Adrenal gland (tissue), 12 donors: ENCODE results near the gene ZNF281. TPM values are rescaled to one million over a fixed set of nuclear protein-coding genes. Genes with fewer than 3 reads are reported as not detected.
"Not testable (repeated sequence)": the region's sequence is repeated elsewhere in the genome, so short reads cannot be mapped to it uniquely, and the experiment has no call there.

ENCODE experiments used
- DNase-seq, 7 donors: peaks; one replicate each; pipeline ENCODE4 v3.0.0-alpha.2; 2019 to 2020
- H3K27ac ChIP-seq, 5 donors: fragments of 200-600 bp; sonication (generic) in 4 of 5; 1 replicate in 3 of 5; 2 replicates in 2 of 5; pipeline versions ENCODE4 v1.5.1 to v1.8.0; 2016 to 2020; ENCODE audit warnings: mild to moderate bottlenecking in 1 of 5
- H3K27me3 ChIP-seq: fragments of 200-600 bp; 2 replicates; pipeline ENCODE4 v1.8.0; 2021
- H3K36me3 ChIP-seq, 2 donors: fragments of 200-600 bp; replicated peaks in 1 of 2; 1 replicate in 1 of 2; 2 replicates in 1 of 2; pipeline versions ENCODE4 v1.5.1 to v1.8.0; 2018 to 2022
- H3K4me1 ChIP-seq, 2 donors: fragments of 200-600 bp; replicated peaks in 1 of 2; 1 replicate in 1 of 2; 2 replicates in 1 of 2; pipeline versions ENCODE4 v1.5.1 to v1.8.0; 2018 to 2021
- H3K4me3 ChIP-seq, 4 donors: fragments of 200-600 bp; sonication (generic) in 3 of 4; one replicate each; pipeline ENCODE4 v1.5.1; 2016 to 2018
- H3K9me3 ChIP-seq, 3 donors: fragments of 200-600 bp; sonication (generic) in 1 of 3; replicated peaks in 1 of 3; 1 replicate in 2 of 3; 2 replicates in 1 of 3; pipeline versions ENCODE4 v1.5.1 to v1.8.0; 2016 to 2021
- POLR2A ChIP-seq, 2 donors: fragments of 450-650 bp; IDR thresholded peaks; one replicate each; pipeline ENCODE4 v1.6.1; 2017; ENCODE audit warnings: antibody characterized with exemption in 2 of 2, mild to moderate bottlenecking in 2 of 2, moderate library complexity in 1 of 2
- WGBS, 4 donors: extraction: QIAGEN DNeasy Blood & Tissue Kit in 2 of 4; methylation state at CpG; one replicate each; pipeline versions ENCODE4 v1.1.5 to v1.1.7; 2013 to 2017; 5-methylcytosine and 5-hydroxymethylcytosine counted together
- intact Hi-C, 2 donors: fragments of 100-400 bp; cut with DNase I; formaldehyde crosslinking; loops; one replicate each; pipeline versions ENCODE4 v1.14.1 to v1.15.0; 2022 to 2023
- polyA plus RNA-seq, 3 donors: library from polyadenylated mRNA; stranded (reverse); fragments of 200-250 nt in 2 of 3; fragments of 350-450 nt in 1 of 3; fragmentation: Illumina TruSeq in 1 of 3; extraction: RNeasy Lipid Tissue Mini Kit (QIAGEN cat#74804) in 1 of 3; gene quantifications; one replicate each; pipeline ENCODE4 v1.2.3, GENCODE V29; 2013 to 2014
- total RNA-seq, 9 donors: library from RNA; depleted of rRNA in 4 of 9; stranded (reverse); fragments of >200 nt in 4 of 9; fragments of 120-200 nt in 1 of 9; fragmentation: NEBNext Ultra II Directional in 1 of 9; extraction: Animal tissue kit (Norgen Biotek cat#: 25700) in 1 of 9; gene quantifications; one replicate each; pipeline versions ENCODE4 v1.1.0 to v1.2.4, GENCODE V29; 2013 to 2023
- TF ChIP-seq, protein P1 (sequence below), 6 experiments: fragments of 450-650 bp in 4 of 6; fragments of 200-600 bp in 2 of 6; sonication (generic) in 1 of 6; IDR thresholded peaks; 1 replicate in 5 of 6; 2 replicates in 1 of 6; pipeline versions ENCODE4 v1.5.1 to v1.8.0; 2016 to 2021; ENCODE audit warnings: antibody characterized with exemption in 6 of 6, mild to moderate bottlenecking in 2 of 6, moderate library complexity in 1 of 6
- donor health status: healthy with polysubstance abuse.
- donor health status: Bipolar disorder and iron deficiency.
- donor health status: DM: yes; HTN: yes; CAD: no.
- donor health status: DM: no; HTN: no; CAD: no.
- donor health status: DM: no; HTN: no; CAD: no.
- donor health status: DM: yes; HTN: yes; CAD: no.

Gene ZNF281
- total and polyA plus RNA-seq, 12 donors: 2.2 to 11.6 (median 8.4) TPM

DNA sequence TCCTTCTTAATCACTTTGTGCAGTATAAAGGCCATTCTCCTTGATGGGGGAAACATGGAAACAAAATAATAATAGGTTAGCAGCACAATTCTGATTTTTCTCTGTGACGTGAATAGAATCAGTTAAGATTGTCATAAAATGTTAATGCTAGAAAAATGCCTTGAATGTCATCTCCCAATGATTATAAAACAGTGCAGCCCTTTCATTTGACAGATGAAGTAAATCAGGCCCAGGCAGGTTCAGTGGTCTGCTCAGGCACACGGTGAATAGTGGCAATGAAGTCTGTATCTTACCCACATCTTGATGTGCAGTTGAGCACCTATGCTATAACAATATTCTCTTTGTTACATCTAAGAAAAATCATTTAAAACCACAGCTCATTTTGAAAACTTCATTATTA lies 32.2 kb upstream of the ZNF281 start:
- Histone ChIP-seq H3K4me1 (peaks cover 0 to 5% of the 10 kb centered on the region in 2 donors), H3K36me3 (no peaks in the 10 kb centered on the region), H3K4me3 (no peak overlapping the region), H3K27ac (no peak overlapping the region), H3K27me3 (no peaks in the 10 kb centered on the region), H3K9me3 (no peaks in the 10 kb centered on the region)
- 76 to 89% (median 86%) methylated on average over 2 of the region's 2 CpGs for WGBS, 4 donors
- DNase-seq: no peak
- TF ChIP-seq, protein P1, sequence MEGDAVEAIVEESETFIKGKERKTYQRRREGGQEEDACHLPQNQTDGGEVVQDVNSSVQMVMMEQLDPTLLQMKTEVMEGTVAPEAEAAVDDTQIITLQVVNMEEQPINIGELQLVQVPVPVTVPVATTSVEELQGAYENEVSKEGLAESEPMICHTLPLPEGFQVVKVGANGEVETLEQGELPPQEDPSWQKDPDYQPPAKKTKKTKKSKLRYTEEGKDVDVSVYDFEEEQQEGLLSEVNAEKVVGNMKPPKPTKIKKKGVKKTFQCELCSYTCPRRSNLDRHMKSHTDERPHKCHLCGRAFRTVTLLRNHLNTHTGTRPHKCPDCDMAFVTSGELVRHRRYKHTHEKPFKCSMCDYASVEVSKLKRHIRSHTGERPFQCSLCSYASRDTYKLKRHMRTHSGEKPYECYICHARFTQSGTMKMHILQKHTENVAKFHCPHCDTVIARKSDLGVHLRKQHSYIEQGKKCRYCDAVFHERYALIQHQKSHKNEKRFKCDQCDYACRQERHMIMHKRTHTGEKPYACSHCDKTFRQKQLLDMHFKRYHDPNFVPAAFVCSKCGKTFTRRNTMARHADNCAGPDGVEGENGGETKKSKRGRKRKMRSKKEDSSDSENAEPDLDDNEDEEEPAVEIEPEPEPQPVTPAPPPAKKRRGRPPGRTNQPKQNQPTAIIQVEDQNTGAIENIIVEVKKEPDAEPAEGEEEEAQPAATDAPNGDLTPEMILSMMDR (IDR thresholded peaks at IDR 0.05): no peak
- TF ChIP-seq POLR2A (IDR thresholded peaks at IDR 0.05): no peak
- intact Hi-C loops: no loop called here

DNA sequence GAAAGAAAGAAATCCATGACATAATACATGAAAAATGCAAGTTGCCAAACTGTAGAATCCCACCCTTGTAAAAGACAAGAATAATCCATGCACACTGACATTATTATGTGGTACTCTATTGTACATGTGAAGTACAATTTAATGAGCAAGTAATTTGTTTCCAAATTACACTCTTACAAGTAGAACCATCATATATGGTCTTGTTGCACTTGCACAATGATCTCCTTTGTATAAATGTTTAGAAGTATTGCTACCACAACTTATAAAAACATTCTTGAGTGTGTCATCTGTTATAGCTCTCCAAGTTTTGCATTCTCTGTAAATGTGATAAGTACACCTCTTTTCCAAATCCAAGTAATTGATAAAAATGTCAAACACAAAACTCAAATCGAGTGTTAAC lies 29.1 kb upstream of the ZNF281 start:
- intact Hi-C loops: no loop called here
- H3K27me3 ChIP-seq: no peaks in the 10 kb centered on the region
- 87 to 93% (median 89%) methylated on average over 1 of the region's 1 CpG for WGBS, 4 donors
- no peaks in the 10 kb centered on the region for H3K36me3 ChIP-seq
- no peak for DNase-seq
- no peaks in the 10 kb centered on the region for H3K9me3 ChIP-seq
- peaks cover 0 to 2% of the 10 kb centered on the region in 2 donors for H3K4me1 ChIP-seq
- H3K27ac ChIP-seq: no peak overlapping the region
- H3K4me3 ChIP-seq: no peak overlapping the region
- TF ChIP-seq, protein P1 (IDR thresholded peaks at IDR 0.05): no peak

DNA sequence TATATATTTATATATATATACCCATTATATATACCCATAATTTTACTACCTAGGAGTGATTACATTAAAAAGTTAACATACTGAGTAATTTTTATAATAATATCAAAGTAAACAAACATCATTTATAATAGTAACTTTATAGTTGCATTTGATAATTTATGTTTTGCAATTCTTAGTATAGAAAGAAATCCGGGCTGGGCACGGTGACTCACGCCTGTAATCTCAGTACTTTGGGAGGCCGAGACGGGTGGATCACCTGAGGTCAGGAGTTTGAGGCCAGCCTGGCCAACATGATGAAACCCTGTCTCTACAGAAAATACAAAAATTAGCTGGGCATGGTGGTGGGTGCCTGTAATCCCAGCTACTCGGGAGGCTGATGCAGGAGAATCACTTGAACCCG lies 28.6 kb upstream of the ZNF281 start:
- H3K9me3 ChIP-seq, intact Hi-C loops, H3K4me1 ChIP-seq, H3K36me3 ChIP-seq, H3K27ac ChIP-seq, H3K27me3 ChIP-seq, H3K4me3 ChIP-seq: not testable (repeated sequence)
- peak in 1 of 7 donors; percentile 22 for DNase-seq
- 65 to 82% (median 72%) methylated on average over 7 of the region's 7 CpGs for WGBS, 4 donors

DNA sequence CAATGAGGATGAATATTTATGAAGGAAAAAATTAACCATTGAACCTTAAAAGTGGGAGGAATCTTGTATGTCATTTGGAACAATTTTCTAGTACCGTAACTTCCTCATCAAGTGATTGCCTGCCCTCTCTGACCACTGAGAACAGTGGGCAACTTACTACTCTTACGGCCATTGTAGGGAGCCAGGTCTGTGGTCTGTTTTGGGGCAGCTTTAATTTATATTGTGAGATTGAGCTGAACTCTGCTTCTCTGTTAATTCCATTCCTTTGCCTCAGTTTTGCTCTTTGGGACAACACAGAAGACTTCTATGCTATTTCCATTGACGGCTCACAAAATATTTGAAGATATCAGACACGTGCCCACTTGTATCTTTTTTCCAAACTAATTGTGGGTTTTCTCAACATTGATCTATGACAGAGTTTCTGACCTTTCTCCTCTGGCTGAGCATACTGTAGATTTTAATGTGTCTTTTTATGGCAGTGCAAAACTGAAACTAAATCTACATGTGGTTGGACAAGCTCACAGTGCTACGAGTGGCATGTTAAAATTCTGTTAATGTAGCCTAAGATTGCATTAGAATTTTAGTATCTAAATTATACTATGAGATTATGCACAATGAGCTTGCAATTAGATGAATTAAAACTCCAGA lies 27.8 kb upstream of the ZNF281 start:
- DNase-seq: no peak
- H3K4me3 ChIP-seq: peak overlapping the region in 1 of 4 donors; percentile 3

DNA sequence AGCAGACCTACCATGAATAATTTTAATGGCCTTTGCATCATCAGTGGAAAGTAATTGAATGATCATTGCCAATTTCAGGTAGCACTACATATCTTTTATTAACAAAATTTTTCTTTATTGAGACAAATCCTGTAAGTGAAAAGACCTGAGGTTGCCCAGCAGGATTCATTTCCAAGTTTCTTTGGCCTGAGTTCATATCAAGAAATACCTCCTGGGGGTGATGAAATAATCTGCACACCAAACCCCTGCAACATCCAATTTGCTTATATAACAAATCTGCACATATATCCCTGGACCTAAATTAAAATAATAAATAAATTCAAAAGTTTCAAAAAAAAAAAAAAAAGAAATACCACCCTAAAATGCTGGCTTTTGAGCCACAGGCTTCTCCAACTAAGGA lies 27.3 kb upstream of the ZNF281 start:
- no peak for TF ChIP-seq POLR2A (IDR thresholded peaks at IDR 0.05)
- TF ChIP-seq, protein P1 (IDR thresholded peaks at IDR 0.05): no peak
- intact Hi-C loops: no loop called here
- H3K4me3 ChIP-seq: no peak overlapping the region
- no peaks in the 10 kb centered on the region for H3K9me3 ChIP-seq
- no peak for DNase-seq
- H3K27ac ChIP-seq: no peak overlapping the region
- H3K36me3 ChIP-seq: no peaks in the 10 kb centered on the region
- H3K27me3 ChIP-seq: no peaks in the 10 kb centered on the region
- no peaks in the 10 kb centered on the region for H3K4me1 ChIP-seq

More for the DNA sequence above, 27.8 kb upstream of the ZNF281 start:
- H3K27ac ChIP-seq: no peak overlapping the region
- TF ChIP-seq POLR2A (IDR thresholded peaks at IDR 0.05): no peak
- TF ChIP-seq, protein P1 (IDR thresholded peaks at IDR 0.05): no peak
- no peaks in the 10 kb centered on the region for H3K4me1 ChIP-seq
- H3K9me3 ChIP-seq: no peaks in the 10 kb centered on the region
- 43 to 48% (median 44%) methylated on average over 5 of the region's 5 CpGs for WGBS, 4 donors
- intact Hi-C loops: no loop called here
- H3K27me3 ChIP-seq: no peaks in the 10 kb centered on the region
- H3K36me3 ChIP-seq: no peaks in the 10 kb centered on the region
